Measurements from ENCODE around the gene AKR1C1. TPM values are rescaled to one million over a fixed set of nuclear protein-coding genes. Genes with fewer than 3 reads are reported as not detected.
"Not testable (repeated sequence)": the region's sequence is repeated elsewhere in the genome, so short reads cannot be mapped to it uniquely, and the experiment has no call there.

The AKR1C1 gene
- total and polyA plus RNA-seq, 2 of the 4 experiments (the other 2 are of a cell fraction): 5.0 to 5.4 TPM

GRCh38 chr10:4940073-4940428 lies 23.2 kb upstream of the AKR1C1 start:
- POLR2A ChIA-PET (ENCODE audit: unreplicated experiment); H3K36me3 ChIP-seq (ENCODE audit: control insufficient read depth, insufficient read depth, low read length); H3K27ac ChIP-seq (ENCODE audit: insufficient read depth, low read length); H2BK120ac ChIP-seq (ENCODE audit: low read depth, low read length); H2BK5ac ChIP-seq (ENCODE audit: low read depth, low read length, poor library complexity, severe bottlenecking); ATAC-seq (ENCODE audit: low read depth); H3K56ac ChIP-seq (ENCODE audit: extremely low read depth, insufficient read depth, low read length); H3K4me2 ChIP-seq (ENCODE audit: low read depth, low read length); H4K20me1 ChIP-seq (ENCODE audit: insufficient read depth, low read length); H2AFZ ChIP-seq (replicated peaks; ENCODE audit: low read length, poor library complexity); DNase-seq; H3K79me1 ChIP-seq (ENCODE audit: low read depth in 1 of 2, low read length in 2 of 2); H2AK5ac ChIP-seq (ENCODE audit: low read depth, low read length); H4K91ac ChIP-seq (ENCODE audit: insufficient read depth, low read depth, low read length); H3K9me1 ChIP-seq (ENCODE audit: insufficient read depth, low read length); H3K27me3 ChIP-seq (ENCODE audit: control insufficient read depth, insufficient read depth, low read length); H3K23ac ChIP-seq (ENCODE audit: low read depth, low read length); H4K8ac ChIP-seq (ENCODE audit: low read depth in 2 of 2, low read length in 2 of 2); H3K4me3 ChIP-seq (ENCODE audit: insufficient read depth, low read depth, low read length); H3K9me3 ChIP-seq (ENCODE audit: control insufficient read depth, insufficient read depth, low read length); H3K4ac ChIP-seq (ENCODE audit: low read depth, low read length); BruUV-seq (replicated peaks); CTCF ChIA-PET; H3K14ac ChIP-seq (replicated peaks; ENCODE audit: low read depth, low read length); H2BK15ac ChIP-seq (ENCODE audit: low read depth, low read length); intact Hi-C loops (cut with micrococcal nuclease); H4K5ac ChIP-seq (ENCODE audit: low read depth, low read length); H3K18ac ChIP-seq (ENCODE audit: low read depth, low read length); in situ Hi-C loops (cut with MboI; ENCODE audit: low sequenced_read_pairs); dilution Hi-C loops (cut with HindIII; ENCODE audit: low sequenced_read_pairs, unreplicated experiment); H3K9ac ChIP-seq (ENCODE audit: low read depth, low read length); H2AK9ac ChIP-seq (replicated peaks; ENCODE audit: low read depth, low read length, poor library complexity): not testable (repeated sequence)
- peaks cover 14% of the 10 kb centered on the region for H3K4me1 ChIP-seq (ENCODE audit: control insufficient read depth, insufficient read depth, low read length)
- no CpG with 5 or more reads among the region's 6 CpGs for WGBS, 2 experiments (ENCODE audit: extremely low coverage in 2 of 2, insufficient read length in 1 of 2)
- H2BK20ac ChIP-seq (ENCODE audit: low read depth, low read length): peak overlapping the region; percentile 38; the same call in 1 of the 2 replicates

GRCh38 chr10:4940909-4941308 lies 22.3 kb upstream of the AKR1C1 start:
- BruUV-seq (replicated peaks): not testable (repeated sequence)

More at GRCh38 chr10:4940909-4941308, 22.3 kb upstream of the AKR1C1 start:
- intact Hi-C loops (cut with micrococcal nuclease); H3K23ac ChIP-seq (ENCODE audit: low read depth, low read length); H3K4me3 ChIP-seq (ENCODE audit: insufficient read depth, low read depth, low read length); DNase-seq; H2BK15ac ChIP-seq (ENCODE audit: low read depth, low read length); H3K4ac ChIP-seq (ENCODE audit: low read depth, low read length); H3K14ac ChIP-seq (replicated peaks; ENCODE audit: low read depth, low read length); H2BK5ac ChIP-seq (ENCODE audit: low read depth, low read length, poor library complexity, severe bottlenecking); H2AK9ac ChIP-seq (replicated peaks; ENCODE audit: low read depth, low read length, poor library complexity); H3K27me3 ChIP-seq (ENCODE audit: control insufficient read depth, insufficient read depth, low read length); H3K79me1 ChIP-seq (ENCODE audit: low read depth in 1 of 2, low read length in 2 of 2); H4K91ac ChIP-seq (ENCODE audit: insufficient read depth, low read depth, low read length); H3K9ac ChIP-seq (ENCODE audit: low read depth, low read length); H4K8ac ChIP-seq (ENCODE audit: low read depth in 2 of 2, low read length in 2 of 2); H3K27ac ChIP-seq (ENCODE audit: insufficient read depth, low read length); H2AFZ ChIP-seq (replicated peaks; ENCODE audit: low read length, poor library complexity); dilution Hi-C loops (cut with HindIII; ENCODE audit: low sequenced_read_pairs, unreplicated experiment); H3K9me1 ChIP-seq (ENCODE audit: insufficient read depth, low read length); ATAC-seq (ENCODE audit: low read depth); H3K36me3 ChIP-seq (ENCODE audit: control insufficient read depth, insufficient read depth, low read length); in situ Hi-C loops (cut with MboI; ENCODE audit: low sequenced_read_pairs); H2BK20ac ChIP-seq (ENCODE audit: low read depth, low read length); POLR2A ChIA-PET (ENCODE audit: unreplicated experiment); H3K4me2 ChIP-seq (ENCODE audit: low read depth, low read length); H4K20me1 ChIP-seq (ENCODE audit: insufficient read depth, low read length); CTCF ChIA-PET; H3K56ac ChIP-seq (ENCODE audit: extremely low read depth, insufficient read depth, low read length); H3K9me3 ChIP-seq (ENCODE audit: control insufficient read depth, insufficient read depth, low read length); H2AK5ac ChIP-seq (ENCODE audit: low read depth, low read length): not testable (repeated sequence)
- H2BK120ac ChIP-seq (ENCODE audit: low read depth, low read length): peak overlapping the region; percentile 64; the same call in 1 of the 2 replicates
- WGBS, 2 experiments (ENCODE audit: extremely low coverage in 2 of 2, insufficient read length in 1 of 2): no CpG with 5 or more reads among the region's 2 CpGs
- H3K4me1 ChIP-seq (ENCODE audit: control insufficient read depth, insufficient read depth, low read length): peaks cover 14% of the 10 kb centered on the region
- peak overlapping the region; percentile 64; the same call in 1 of the 2 replicates for H4K5ac ChIP-seq (ENCODE audit: low read depth, low read length)
- H3K18ac ChIP-seq (ENCODE audit: low read depth, low read length): peak overlapping the region; percentile 61

All from IMR-90 (cell line).